Activated T-cell treated with anti-CD3 and anti-CD28 coated beads, Interleukin-2, amount 50 U/mL, for 24 hours (primary cell): ENCODE results near the gene PTPRK.
A peak's percentile ranks its signal among the peaks of the same experiment; 100 is the strongest.

Experiments
- DNase-seq: peaks from one replicate; pipeline ENCODE4 v3.0.0-alpha.2; 2020
- H3K27ac Mint-ChIP-seq: 2 replicates; pipeline ENCODE4 v1.8.0; 2020; ENCODE audit warnings: mild to moderate bottlenecking, mixed read lengths
- H3K27me3 Mint-ChIP-seq: 2 replicates; pipeline ENCODE4 v1.8.0; 2020; ENCODE audit warnings: mixed read lengths
- H3K36me3 Mint-ChIP-seq: 2 replicates; pipeline ENCODE4 v1.8.0; 2020; ENCODE audit warnings: low read depth, mixed read lengths
- H3K4me1 Mint-ChIP-seq: 2 replicates; pipeline ENCODE4 v1.8.0; 2020; ENCODE audit warnings: low read depth, mixed read lengths
- H3K4me3 Mint-ChIP-seq: 2 replicates; pipeline ENCODE4 v1.8.0; 2020; ENCODE audit warnings: mild to moderate bottlenecking, moderate library complexity, mixed read lengths
- H3K9me3 Mint-ChIP-seq: 2 replicates; pipeline ENCODE4 v1.8.0; 2020; ENCODE audit warnings: mixed read lengths

PTPRK gene

GRCh38 chr6:128520436-128521281 is at the start of gene PTPRK:
Gene PTPRK, minus strand, starts transcription at chr6:128520599. Its CDS starts 241 bp downstream, at chr6:128520358.
- peaks cover 57% of the 10 kb centered on the region for H3K27me3 Mint-ChIP-seq
- no peaks in the 10 kb centered on the region for H3K9me3 Mint-ChIP-seq
- peaks cover 15% of the 10 kb centered on the region for H3K36me3 Mint-ChIP-seq
- peak; percentile 93 for DNase-seq
- peak within 1 kb of the TSS; percentile 88 for H3K27ac Mint-ChIP-seq
- peaks cover 28% of the 10 kb centered on the region for H3K4me1 Mint-ChIP-seq
- H3K4me3 Mint-ChIP-seq: peak within 1 kb of the TSS; percentile 89

GRCh38 chr6:128567029-128567428 is 46.6 kb upstream of the PTPRK start:
- Mint-ChIP-seq H3K27ac (no peak overlapping the region), H3K36me3 (no peaks in the 10 kb centered on the region), H3K4me1 (peaks cover 1% of the 10 kb centered on the region), H3K9me3 (no peaks in the 10 kb centered on the region), H3K4me3 (no peak overlapping the region), H3K27me3 (peaks cover 3% of the 10 kb centered on the region)
- DNase-seq: no peak

GRCh38 chr6:128560966-128561365 is 40.6 kb upstream of the PTPRK start:
- Mint-ChIP-seq H3K9me3 (no peaks in the 10 kb centered on the region), H3K4me3 (no peak overlapping the region), H3K36me3 (no peaks in the 10 kb centered on the region), H3K4me1 (no peaks in the 10 kb centered on the region), H3K27ac (no peak overlapping the region), H3K27me3 (peaks cover 18% of the 10 kb centered on the region)
- DNase-seq: no peak

GRCh38 chr6:128558924-128559323 is 38.5 kb upstream of the PTPRK start:
- no peak overlapping the region for H3K27ac Mint-ChIP-seq
- no peaks in the 10 kb centered on the region for H3K4me1 Mint-ChIP-seq
- peaks cover 18% of the 10 kb centered on the region for H3K27me3 Mint-ChIP-seq
- H3K9me3 Mint-ChIP-seq: no peaks in the 10 kb centered on the region
- no peaks in the 10 kb centered on the region for H3K36me3 Mint-ChIP-seq
- H3K4me3 Mint-ChIP-seq: no peak overlapping the region
- DNase-seq: no peak

GRCh38 chr6:128558021-128558420 is 37.6 kb upstream of the PTPRK start:
- no peak overlapping the region for H3K4me3 Mint-ChIP-seq
- H3K36me3 Mint-ChIP-seq: no peaks in the 10 kb centered on the region
- H3K27ac Mint-ChIP-seq: no peak overlapping the region
- no peaks in the 10 kb centered on the region for H3K9me3 Mint-ChIP-seq
- no peaks in the 10 kb centered on the region for H3K4me1 Mint-ChIP-seq
- H3K27me3 Mint-ChIP-seq: peaks cover 18% of the 10 kb centered on the region
- no peak for DNase-seq

GRCh38 chr6:128557081-128557480 is 36.7 kb upstream of the PTPRK start:
- H3K27ac Mint-ChIP-seq: no peak overlapping the region
- peaks cover 17% of the 10 kb centered on the region for H3K27me3 Mint-ChIP-seq
- DNase-seq: no peak
- H3K4me1 Mint-ChIP-seq: no peaks in the 10 kb centered on the region
- no peaks in the 10 kb centered on the region for H3K36me3 Mint-ChIP-seq
- no peak overlapping the region for H3K4me3 Mint-ChIP-seq
- no peaks in the 10 kb centered on the region for H3K9me3 Mint-ChIP-seq

GRCh38 chr6:128554302-128554701 is 33.9 kb upstream of the PTPRK start:
- no peak for DNase-seq
- H3K4me1 Mint-ChIP-seq: no peaks in the 10 kb centered on the region
- peaks cover 5% of the 10 kb centered on the region for H3K27me3 Mint-ChIP-seq
- H3K4me3 Mint-ChIP-seq: no peak overlapping the region
- H3K36me3 Mint-ChIP-seq: no peaks in the 10 kb centered on the region
- H3K9me3 Mint-ChIP-seq: no peaks in the 10 kb centered on the region
- H3K27ac Mint-ChIP-seq: no peak overlapping the region

GRCh38 chr6:128541261-128541660 is 20.9 kb upstream of the PTPRK start:
- peaks cover 3% of the 10 kb centered on the region for H3K9me3 Mint-ChIP-seq
- H3K4me1 Mint-ChIP-seq: no peaks in the 10 kb centered on the region
- no peaks in the 10 kb centered on the region for H3K36me3 Mint-ChIP-seq
- no peak overlapping the region for H3K4me3 Mint-ChIP-seq
- DNase-seq: no peak
- H3K27ac Mint-ChIP-seq: no peak overlapping the region
- peaks cover 24% of the 10 kb centered on the region for H3K27me3 Mint-ChIP-seq

- DNase-seq: no peak
- Mint-ChIP-seq H3K9me3 (no peaks in the 10 kb centered on the region), H3K27ac (no peak overlapping the region), H3K4me3 (no peak overlapping the region), H3K36me3 (no peaks in the 10 kb centered on the region), H3K27me3 (peaks cover 29% of the 10 kb centered on the region), H3K4me1 (no peaks in the 10 kb centered on the region)
These were observed 18.4 kb upstream of the PTPRK start for GRCh38 chr6:128538763-128539162.

GRCh38 chr6:128532827-128533226 is 12.4 kb upstream of the PTPRK start:
- Mint-ChIP-seq H3K27me3 (peaks cover 39% of the 10 kb centered on the region), H3K27ac (peak overlapping the region; percentile 34), H3K9me3 (no peaks in the 10 kb centered on the region), H3K4me1 (peaks cover 19% of the 10 kb centered on the region), H3K36me3 (no peaks in the 10 kb centered on the region), H3K4me3 (no peak overlapping the region)
- no peak for DNase-seq

- no peaks in the 10 kb centered on the region for H3K36me3 Mint-ChIP-seq
- no peak for DNase-seq
- no peak overlapping the region for H3K4me3 Mint-ChIP-seq
- H3K9me3 Mint-ChIP-seq: no peaks in the 10 kb centered on the region
- H3K4me1 Mint-ChIP-seq: peaks cover 19% of the 10 kb centered on the region
- H3K27ac Mint-ChIP-seq: no peak overlapping the region
- peaks cover 38% of the 10 kb centered on the region for H3K27me3 Mint-ChIP-seq
These were observed 11.7 kb upstream of the PTPRK start for GRCh38 chr6:128532136-128532535.

GRCh38 chr6:128531696-128532095 is 11.3 kb upstream of the PTPRK start:
- H3K4me3 Mint-ChIP-seq: no peak overlapping the region
- H3K27ac Mint-ChIP-seq: no peak overlapping the region
- no peaks in the 10 kb centered on the region for H3K9me3 Mint-ChIP-seq
- peaks cover 19% of the 10 kb centered on the region for H3K4me1 Mint-ChIP-seq
- no peak for DNase-seq
- peaks cover 35% of the 10 kb centered on the region for H3K27me3 Mint-ChIP-seq
- H3K36me3 Mint-ChIP-seq: no peaks in the 10 kb centered on the region

- Mint-ChIP-seq H3K4me3 (no peak overlapping the region), H3K27ac (no peak overlapping the region), H3K4me1 (peaks cover 19% of the 10 kb centered on the region), H3K27me3 (peaks cover 33% of the 10 kb centered on the region), H3K36me3 (no peaks in the 10 kb centered on the region), H3K9me3 (no peaks in the 10 kb centered on the region)
- no peak for DNase-seq
These were observed 7.8 kb upstream of the PTPRK start for GRCh38 chr6:128528241-128528640.

- H3K27me3 Mint-ChIP-seq: peaks cover 29% of the 10 kb centered on the region
- H3K36me3 Mint-ChIP-seq: no peaks in the 10 kb centered on the region
- H3K4me1 Mint-ChIP-seq: peaks cover 11% of the 10 kb centered on the region
- no peak overlapping the region for H3K27ac Mint-ChIP-seq
- H3K4me3 Mint-ChIP-seq: no peak overlapping the region
- no peak for DNase-seq
- no peaks in the 10 kb centered on the region for H3K9me3 Mint-ChIP-seq
These were observed 7.0 kb upstream of the PTPRK start for GRCh38 chr6:128527375-128527774.

GRCh38 chr6:128526152-128526914 is 5.9 kb upstream of the PTPRK start:
- H3K27me3 Mint-ChIP-seq: peaks cover 39% of the 10 kb centered on the region
- H3K27ac Mint-ChIP-seq: no peak overlapping the region
- H3K9me3 Mint-ChIP-seq: no peaks in the 10 kb centered on the region
- no peaks in the 10 kb centered on the region for H3K36me3 Mint-ChIP-seq
- no peak for DNase-seq
- H3K4me1 Mint-ChIP-seq: peaks cover 1% of the 10 kb centered on the region
- H3K4me3 Mint-ChIP-seq: no peak overlapping the region
